Hepatocyte (in vitro differentiated cells): ENCODE results near the gene DSCAML1. TPM values are rescaled to one million over a fixed set of nuclear protein-coding genes. Genes with fewer than 3 reads are reported as not detected.

Experiments
- DNase-seq: peaks from one replicate; pipeline ENCODE4 v3.0.0-alpha.2; 2016; ENCODE audit warnings: low spot score
- H2AFZ ChIP-seq: fragments of 200-600 bp; sonication (generic); 2 replicates; pipeline ENCODE4 v1.6.0; 2016; ENCODE audit warnings: antibody characterized with exemption, mild to moderate bottlenecking
- H3K27ac ChIP-seq: fragments of 200-600 bp; sonication (generic); 2 replicates; pipeline ENCODE4 v1.5.1; 2016; ENCODE audit warnings: mild to moderate bottlenecking
- H3K27me3 ChIP-seq: fragments of 200-600 bp; sonication (generic); 2 replicates; pipeline ENCODE4 v1.6.1; 2016
- H3K36me3 ChIP-seq: fragments of 200-600 bp; sonication (generic); replicated peaks from 2 replicates; pipeline ENCODE4 v1.5.1; 2016; ENCODE audit warnings: low read depth; ENCODE audit not compliant: insufficient read depth
- H3K4me1 ChIP-seq: fragments of 200-600 bp; sonication (generic); 2 replicates; pipeline ENCODE4 v1.5.1; 2016; ENCODE audit warnings: mild to moderate bottlenecking, moderate library complexity; ENCODE audit not compliant: insufficient read depth
- H3K4me2 ChIP-seq: fragments of 200-600 bp; sonication (generic); 2 replicates; pipeline ENCODE4 v1.6.0; 2016
- H3K4me3 ChIP-seq: fragments of 200-600 bp; sonication (generic); 2 replicates; pipeline ENCODE4 v1.5.1; 2016; ENCODE audit warnings: mild to moderate bottlenecking
- H3K79me2 ChIP-seq: fragments of 200-600 bp; sonication (generic); 2 replicates; pipeline ENCODE4 v1.6.0; 2017; ENCODE audit warnings: mild to moderate bottlenecking
- H3K9me2 ChIP-seq: fragments of 200-600 bp; sonication (generic); replicated peaks from 2 replicates; pipeline ENCODE4 v1.6.0; 2017; ENCODE audit warnings: mild to moderate bottlenecking; ENCODE audit not compliant: insufficient read depth
- H3K9me3 ChIP-seq: fragments of 200-600 bp; sonication (generic); 2 replicates; pipeline ENCODE4 v1.5.1; 2016; ENCODE audit warnings: low read depth, mild to moderate bottlenecking
- H4K20me1 ChIP-seq: fragments of 200-600 bp; sonication (generic); 2 replicates; pipeline ENCODE4 v1.6.0; 2016; ENCODE audit warnings: mild to moderate bottlenecking; ENCODE audit not compliant: insufficient read depth, poor library complexity, severe bottlenecking
- EZH2 ChIP-seq: fragments of 200-600 bp; sonication (generic); IDR thresholded peaks from 2 replicates; pipeline ENCODE4 v1.6.1; 2016; ENCODE audit warnings: antibody characterized with exemption, mild to moderate bottlenecking, borderline replicate concordance
- EZH2phosphoT487 ChIP-seq: fragments of 200-600 bp; sonication (generic); IDR thresholded peaks from one replicate; pipeline ENCODE4 v1.6.1; 2018; ENCODE audit warnings: antibody characterized with exemption, mild to moderate bottlenecking, low read depth, moderate library complexity; ENCODE audit not compliant: unreplicated experiment, severe bottlenecking
- WGBS: methylation state at CpG from one replicate; pipeline ENCODE4 v1.1.6; 2016; ENCODE audit warnings: low lambda C conversion rate; ENCODE audit errors: missing lambda C conversion rate; 5-methylcytosine and 5-hydroxymethylcytosine counted together
- polyA plus RNA-seq: library from polyadenylated mRNA; unstranded; fragments of >200 nt; fragmentation: Nextera tagmentation; extraction: Ambion mirVana; gene quantifications from 2 replicates; pipeline ENCODE4 v1.2.1, GENCODE V29; 2016
- total RNA-seq: library from RNA; depleted of rRNA; stranded (reverse); fragments of >200 nt; gene quantifications from 2 replicates; pipeline ENCODE4 v1.2.3, GENCODE V29; 2014
- TF ChIP-seq, protein P1 (sequence below): fragments of 200-600 bp; sonication (generic); IDR thresholded peaks from 2 replicates; pipeline ENCODE4 v1.5.1; 2016; ENCODE audit warnings: antibody characterized with exemption, mild to moderate bottlenecking; ENCODE audit not compliant: poor library complexity

The DSCAML1 gene
- total and polyA plus RNA-seq, 2 experiments from 2014 or later, result 0.46 to 2.6 TPM

DNA sequence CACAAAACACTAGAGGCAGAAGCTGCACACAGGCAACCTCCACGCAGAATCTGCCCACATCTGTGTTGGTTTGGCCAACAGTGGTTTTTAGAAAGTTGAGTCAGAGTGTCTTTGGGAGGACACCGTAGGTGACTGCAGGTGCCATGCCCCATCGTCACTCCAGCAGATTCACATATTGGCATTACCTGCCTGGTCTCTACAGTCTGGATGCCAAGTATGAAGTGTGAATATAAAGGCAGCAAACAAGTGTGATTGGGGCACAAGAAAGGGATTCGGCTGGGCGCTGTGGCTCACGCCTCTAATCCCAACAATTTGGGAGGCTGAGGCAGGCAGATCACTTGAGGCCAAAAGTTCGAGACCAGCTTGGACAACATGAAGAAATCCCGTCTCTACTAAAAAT, 38.6 kb upstream of the DSCAML1 start:
- 97% methylated on average over 8 of the region's 8 CpGs for WGBS
- no peak overlapping the region for H3K27ac ChIP-seq
- H3K27me3 ChIP-seq, result no peaks in the 10 kb centered on the region
- no peak overlapping the region for H2AFZ ChIP-seq
- H3K79me2 ChIP-seq, result no peaks in the 10 kb centered on the region
- H3K9me3 ChIP-seq, result no peaks in the 10 kb centered on the region
- H3K9me2 ChIP-seq, result no peaks in the 10 kb centered on the region
- no peak overlapping the region for H3K4me3 ChIP-seq
- H4K20me1 ChIP-seq, result no peaks in the 10 kb centered on the region
- no peak for DNase-seq
- H3K4me2 ChIP-seq, result no peak overlapping the region
- no peaks in the 10 kb centered on the region for H3K36me3 ChIP-seq
- peaks cover 16% of the 10 kb centered on the region for H3K4me1 ChIP-seq
- TF ChIP-seq, protein P1, sequence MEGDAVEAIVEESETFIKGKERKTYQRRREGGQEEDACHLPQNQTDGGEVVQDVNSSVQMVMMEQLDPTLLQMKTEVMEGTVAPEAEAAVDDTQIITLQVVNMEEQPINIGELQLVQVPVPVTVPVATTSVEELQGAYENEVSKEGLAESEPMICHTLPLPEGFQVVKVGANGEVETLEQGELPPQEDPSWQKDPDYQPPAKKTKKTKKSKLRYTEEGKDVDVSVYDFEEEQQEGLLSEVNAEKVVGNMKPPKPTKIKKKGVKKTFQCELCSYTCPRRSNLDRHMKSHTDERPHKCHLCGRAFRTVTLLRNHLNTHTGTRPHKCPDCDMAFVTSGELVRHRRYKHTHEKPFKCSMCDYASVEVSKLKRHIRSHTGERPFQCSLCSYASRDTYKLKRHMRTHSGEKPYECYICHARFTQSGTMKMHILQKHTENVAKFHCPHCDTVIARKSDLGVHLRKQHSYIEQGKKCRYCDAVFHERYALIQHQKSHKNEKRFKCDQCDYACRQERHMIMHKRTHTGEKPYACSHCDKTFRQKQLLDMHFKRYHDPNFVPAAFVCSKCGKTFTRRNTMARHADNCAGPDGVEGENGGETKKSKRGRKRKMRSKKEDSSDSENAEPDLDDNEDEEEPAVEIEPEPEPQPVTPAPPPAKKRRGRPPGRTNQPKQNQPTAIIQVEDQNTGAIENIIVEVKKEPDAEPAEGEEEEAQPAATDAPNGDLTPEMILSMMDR, result no peak
- TF ChIP-seq EZH2 (no peak), EZH2phosphoT487 (no peak)

DNA sequence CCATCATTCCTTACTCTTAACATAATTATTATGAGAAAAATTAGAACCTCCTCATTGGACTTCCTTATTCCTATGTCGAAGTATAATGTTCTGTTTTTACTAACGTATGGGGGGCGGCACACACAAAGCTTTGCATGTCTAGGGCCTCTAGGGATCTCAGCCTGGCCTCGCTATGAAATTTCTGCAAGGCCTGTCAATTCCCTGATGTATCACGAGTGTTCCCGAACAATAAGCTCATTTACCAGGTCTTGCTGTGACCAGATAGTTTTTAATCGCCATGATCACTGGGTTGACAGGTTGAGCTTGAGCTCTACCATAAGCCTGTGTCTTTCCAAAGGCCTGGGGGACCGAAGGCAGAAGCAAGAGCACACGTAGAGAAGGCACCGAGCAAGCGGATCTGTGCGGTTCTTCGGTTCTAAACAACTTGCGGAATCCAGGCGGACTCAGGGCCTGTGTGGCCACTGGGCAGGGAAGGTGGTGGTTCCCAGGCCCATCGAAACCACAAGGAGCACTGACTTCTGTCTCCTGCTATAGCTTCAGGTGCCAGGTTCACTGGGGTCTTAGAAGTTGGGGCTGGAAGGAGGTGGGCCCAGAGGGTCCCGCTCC, 37.9 kb upstream of the DSCAML1 start:
- Histone ChIP-seq H3K4me3 (no peak overlapping the region), H4K20me1 (no peaks in the 10 kb centered on the region), H3K9me3 (no peaks in the 10 kb centered on the region), H2AFZ (no peak overlapping the region), H3K79me2 (no peaks in the 10 kb centered on the region), H3K4me1 (peaks cover 16% of the 10 kb centered on the region), H3K36me3 (no peaks in the 10 kb centered on the region), H3K4me2 (no peak overlapping the region), H3K27me3 (no peaks in the 10 kb centered on the region), H3K9me2 (no peaks in the 10 kb centered on the region), H3K27ac (no peak overlapping the region)
- no peak for DNase-seq
- TF ChIP-seq, protein P1, result no peak
- TF ChIP-seq EZH2 (no peak), EZH2phosphoT487 (no peak)
- 95% methylated on average over 17 of the region's 17 CpGs for WGBS

DNA sequence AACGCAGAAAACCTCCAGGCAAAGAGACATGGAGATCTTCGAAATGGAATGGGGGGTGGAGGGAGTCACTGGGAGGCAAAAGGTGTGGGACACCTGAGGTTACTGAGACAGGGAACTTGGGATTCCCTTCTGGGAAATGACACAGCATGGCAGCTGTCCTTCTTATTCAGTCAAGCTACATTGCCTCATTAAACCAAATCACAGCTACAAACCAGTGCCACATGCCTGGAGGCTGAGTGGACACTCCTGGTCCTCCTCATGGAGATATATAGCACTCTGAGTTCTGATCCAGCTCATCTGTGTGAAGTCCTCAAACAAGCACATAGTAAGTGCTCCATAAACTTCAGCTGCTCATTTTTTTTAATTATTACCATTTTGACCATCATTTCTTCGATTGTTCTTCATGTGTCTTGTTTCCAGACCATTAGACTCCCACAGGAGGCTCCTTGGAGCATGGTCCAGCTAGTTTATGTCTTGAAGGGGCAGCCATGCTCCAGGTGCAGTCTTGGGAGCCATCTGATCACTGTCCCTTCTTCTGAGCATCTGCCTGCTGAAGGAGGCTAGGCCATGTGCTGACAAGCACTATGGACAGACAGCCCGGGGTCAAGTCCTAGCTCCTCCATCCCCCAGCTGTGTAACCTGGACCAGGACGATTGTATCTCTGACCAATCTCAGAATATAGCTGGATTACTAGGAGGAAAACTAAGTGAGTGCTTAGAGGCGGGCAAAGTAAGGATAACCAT, 37.2 kb upstream of the DSCAML1 start:
- Histone ChIP-seq H3K27me3 (no peaks in the 10 kb centered on the region), H3K27ac (peak overlapping the region; percentile 92), H3K4me3 (no peak overlapping the region), H3K36me3 (no peaks in the 10 kb centered on the region), H2AFZ (no peak overlapping the region), H3K79me2 (no peaks in the 10 kb centered on the region), H3K4me1 (peaks cover 18% of the 10 kb centered on the region), H4K20me1 (no peaks in the 10 kb centered on the region), H3K9me2 (no peaks in the 10 kb centered on the region), H3K9me3 (no peaks in the 10 kb centered on the region), H3K4me2 (peak overlapping the region; percentile 28)
- TF ChIP-seq, protein P1, result no peak
- no peak for TF ChIP-seq EZH2phosphoT487
- no peak for TF ChIP-seq EZH2
- WGBS, result 94% methylated on average over 6 of the region's 6 CpGs
- no peak for DNase-seq
